Hepatocyte (in vitro differentiated cells): Measurements from ENCODE around the gene FAM9C. TPM values are rescaled to one million over a fixed set of nuclear protein-coding genes. Genes with fewer than 3 reads are reported as not detected.

Experiments
- DNase-seq: peaks from one replicate; pipeline ENCODE4 v3.0.0-alpha.2; 2016; ENCODE audit warnings: low spot score
- H2AFZ ChIP-seq: fragments of 200-600 bp; sonication (generic); 2 replicates; pipeline ENCODE4 v1.6.0; 2016; ENCODE audit warnings: antibody characterized with exemption, mild to moderate bottlenecking
- H3K27ac ChIP-seq: fragments of 200-600 bp; sonication (generic); 2 replicates; pipeline ENCODE4 v1.5.1; 2016; ENCODE audit warnings: mild to moderate bottlenecking
- H3K27me3 ChIP-seq: fragments of 200-600 bp; sonication (generic); 2 replicates; pipeline ENCODE4 v1.6.1; 2016
- H3K36me3 ChIP-seq: fragments of 200-600 bp; sonication (generic); replicated peaks from 2 replicates; pipeline ENCODE4 v1.5.1; 2016; ENCODE audit warnings: low read depth; ENCODE audit not compliant: insufficient read depth
- H3K4me1 ChIP-seq: fragments of 200-600 bp; sonication (generic); 2 replicates; pipeline ENCODE4 v1.5.1; 2016; ENCODE audit warnings: mild to moderate bottlenecking, moderate library complexity; ENCODE audit not compliant: insufficient read depth
- H3K4me2 ChIP-seq: fragments of 200-600 bp; sonication (generic); 2 replicates; pipeline ENCODE4 v1.6.0; 2016
- H3K4me3 ChIP-seq: fragments of 200-600 bp; sonication (generic); 2 replicates; pipeline ENCODE4 v1.5.1; 2016; ENCODE audit warnings: mild to moderate bottlenecking
- H3K79me2 ChIP-seq: fragments of 200-600 bp; sonication (generic); 2 replicates; pipeline ENCODE4 v1.6.0; 2017; ENCODE audit warnings: mild to moderate bottlenecking
- H3K9me2 ChIP-seq: fragments of 200-600 bp; sonication (generic); replicated peaks from 2 replicates; pipeline ENCODE4 v1.6.0; 2017; ENCODE audit warnings: mild to moderate bottlenecking; ENCODE audit not compliant: insufficient read depth
- H3K9me3 ChIP-seq: fragments of 200-600 bp; sonication (generic); 2 replicates; pipeline ENCODE4 v1.5.1; 2016; ENCODE audit warnings: low read depth, mild to moderate bottlenecking
- H4K20me1 ChIP-seq: fragments of 200-600 bp; sonication (generic); 2 replicates; pipeline ENCODE4 v1.6.0; 2016; ENCODE audit warnings: mild to moderate bottlenecking; ENCODE audit not compliant: insufficient read depth, poor library complexity, severe bottlenecking
- CTCF ChIP-seq: fragments of 200-600 bp; sonication (generic); IDR thresholded peaks from 2 replicates; pipeline ENCODE4 v1.5.1; 2016; ENCODE audit warnings: antibody characterized with exemption, mild to moderate bottlenecking; ENCODE audit not compliant: poor library complexity
- EZH2 ChIP-seq: fragments of 200-600 bp; sonication (generic); IDR thresholded peaks from 2 replicates; pipeline ENCODE4 v1.6.1; 2016; ENCODE audit warnings: antibody characterized with exemption, mild to moderate bottlenecking, borderline replicate concordance
- EZH2phosphoT487 ChIP-seq: fragments of 200-600 bp; sonication (generic); IDR thresholded peaks from one replicate; pipeline ENCODE4 v1.6.1; 2018; ENCODE audit warnings: antibody characterized with exemption, mild to moderate bottlenecking, low read depth, moderate library complexity; ENCODE audit not compliant: unreplicated experiment, severe bottlenecking
- WGBS: methylation state at CpG from one replicate; pipeline ENCODE4 v1.1.6; 2016; ENCODE audit warnings: low lambda C conversion rate; ENCODE audit errors: missing lambda C conversion rate; 5-methylcytosine and 5-hydroxymethylcytosine counted together
- polyA plus RNA-seq: library from polyadenylated mRNA; unstranded; fragments of >200 nt; fragmentation: Nextera tagmentation; extraction: Ambion mirVana; gene quantifications from 2 replicates; pipeline ENCODE4 v1.2.1, GENCODE V29; 2016
- total RNA-seq: library from RNA; depleted of rRNA; stranded (reverse); fragments of >200 nt; gene quantifications from 2 replicates; pipeline ENCODE4 v1.2.3, GENCODE V29; 2014

The FAM9C gene
- total and polyA plus RNA-seq, 2 experiments from 2014 or later: not detected

- Histone ChIP-seq H3K4me2 (peak overlapping the region; percentile 54), H3K9me3 (no peaks in the 10 kb centered on the region), H3K27me3 (no peaks in the 10 kb centered on the region), H3K9me2 (no peaks in the 10 kb centered on the region), H4K20me1 (no peaks in the 10 kb centered on the region), H2AFZ (peak overlapping the region; percentile 22), H3K79me2 (no peaks in the 10 kb centered on the region), H3K4me1 (peaks cover 33% of the 10 kb centered on the region), H3K36me3 (no peaks in the 10 kb centered on the region), H3K27ac (peak overlapping the region; percentile 95), H3K4me3 (no peak overlapping the region)
- TF ChIP-seq EZH2phosphoT487 (no peak), EZH2 (no peak), CTCF (no peak)
- DNase-seq: no peak
Observed at GRCh38 chrX:13029637-13029886, 14.9 kb downstream of the FAM9C start.

DNA sequence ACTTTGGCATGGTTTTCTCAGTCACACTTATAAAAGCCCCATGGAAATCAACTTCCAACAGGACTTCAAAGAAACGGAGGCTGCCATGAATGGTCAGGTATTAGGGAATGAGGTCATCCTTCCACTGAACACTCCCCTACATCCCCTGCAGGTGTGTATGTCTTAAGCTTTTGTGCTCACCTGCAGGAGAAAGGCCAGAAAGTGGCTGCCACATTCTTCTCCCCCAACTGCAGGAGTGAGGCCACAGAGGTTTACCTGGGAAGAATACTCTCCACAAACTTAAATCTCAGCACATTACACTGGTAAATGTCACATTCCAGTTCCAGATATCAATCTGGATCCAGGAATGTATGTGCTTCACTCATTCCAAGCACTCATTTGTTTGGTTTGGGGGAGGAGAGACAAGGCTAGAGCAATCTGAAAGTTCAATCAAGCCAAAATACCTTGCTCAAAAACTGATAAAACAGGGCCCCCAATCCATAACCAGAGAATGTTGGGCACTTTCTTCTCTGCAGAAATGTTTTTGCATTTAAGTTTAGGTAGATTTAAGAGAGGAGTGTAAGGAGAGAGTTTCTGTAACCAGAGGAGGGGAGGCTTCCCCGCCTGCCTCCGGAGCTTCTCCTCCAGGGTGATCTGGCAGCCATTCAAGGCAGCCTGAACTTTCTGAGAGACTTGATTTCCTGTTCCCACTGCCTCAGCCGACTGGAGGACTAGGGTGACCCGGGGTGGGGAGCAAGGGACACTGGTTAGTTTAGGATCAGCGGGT lies 15.4 kb downstream of the FAM9C start:
- Histone ChIP-seq H4K20me1 (no peaks in the 10 kb centered on the region), H3K27me3 (no peaks in the 10 kb centered on the region), H3K4me2 (peak overlapping the region; percentile 54), H2AFZ (peak overlapping the region; percentile 22), H3K9me3 (no peaks in the 10 kb centered on the region), H3K79me2 (no peaks in the 10 kb centered on the region), H3K4me1 (peaks cover 33% of the 10 kb centered on the region), H3K27ac (peak overlapping the region; percentile 95), H3K36me3 (no peaks in the 10 kb centered on the region), H3K4me3 (no peak overlapping the region), H3K9me2 (no peaks in the 10 kb centered on the region)
- no peak for TF ChIP-seq CTCF
- TF ChIP-seq EZH2: no peak
- TF ChIP-seq EZH2phosphoT487: no peak
- WGBS: 9% methylated on average over 6 of the region's 6 CpGs
- DNase-seq: peak; percentile 57

DNA sequence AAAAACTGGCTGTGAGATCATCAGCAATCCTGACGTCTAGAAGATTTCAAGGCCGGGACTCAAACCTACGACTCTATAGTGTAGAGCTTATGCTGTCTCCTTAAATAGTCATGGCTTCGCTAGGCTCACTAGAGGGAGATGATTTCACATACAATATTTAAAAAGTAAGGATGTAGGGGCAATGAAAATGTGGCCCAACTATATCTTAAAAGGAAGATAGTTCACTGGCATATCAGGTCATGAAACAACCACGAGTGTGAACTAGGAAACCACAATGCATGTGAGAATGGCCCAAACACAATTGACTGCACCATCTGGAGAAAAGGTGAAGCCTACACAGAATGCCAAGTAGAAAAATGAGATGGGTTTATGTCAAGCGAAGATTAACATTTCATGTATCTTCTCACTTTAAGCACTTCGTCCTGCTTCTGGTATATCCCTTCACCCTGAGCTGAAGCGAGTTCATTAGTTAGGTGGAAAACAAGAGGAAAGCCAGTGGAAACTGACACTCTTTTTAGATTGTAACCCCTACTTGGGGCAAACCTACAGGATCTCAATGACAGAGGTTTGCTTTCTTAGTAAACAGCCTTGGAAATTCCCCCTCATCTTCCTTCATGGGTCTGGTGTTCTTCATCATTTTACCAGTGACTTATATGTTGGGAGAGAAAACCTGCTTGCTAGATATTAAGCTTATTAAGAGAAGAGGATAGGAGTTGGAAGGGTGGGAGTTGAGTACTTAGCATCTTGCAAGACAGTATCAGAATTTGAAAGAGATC lies 17.4 kb downstream of the FAM9C start:
- no peak for TF ChIP-seq CTCF
- no peak for TF ChIP-seq EZH2phosphoT487
- no peak for TF ChIP-seq EZH2
- H2AFZ ChIP-seq: no peak overlapping the region
- H3K9me2 ChIP-seq: no peaks in the 10 kb centered on the region
- no peaks in the 10 kb centered on the region for H3K9me3 ChIP-seq
- 95% methylated on average over 8 of the region's 8 CpGs for WGBS
- H3K4me2 ChIP-seq: no peak overlapping the region
- H3K27ac ChIP-seq: no peak overlapping the region
- peaks cover 39% of the 10 kb centered on the region for H3K4me1 ChIP-seq
- no peaks in the 10 kb centered on the region for H3K79me2 ChIP-seq
- H3K36me3 ChIP-seq: no peaks in the 10 kb centered on the region
- H4K20me1 ChIP-seq: no peaks in the 10 kb centered on the region
- no peak overlapping the region for H3K4me3 ChIP-seq
- H3K27me3 ChIP-seq: no peaks in the 10 kb centered on the region
- DNase-seq: no peak
